MM.1S (cell line): ENCODE data around the gene CPPED1.

Source experiments
- EZH2phosphoT487 ChIP-seq: fragments of 300-600 bp; sonication (generic); IDR thresholded peaks from 2 replicates; pipeline ENCODE4 v1.6.1; 2018; ENCODE audit warnings: antibody characterized with exemption, low read length
- TF ChIP-seq, protein P1 (sequence below): fragments of 300-600 bp; sonication (generic); IDR thresholded peaks from 2 replicates; pipeline ENCODE4 v1.5.1; 2016; ENCODE audit warnings: antibody characterized with exemption, low read length, mixed read lengths

DNA sequence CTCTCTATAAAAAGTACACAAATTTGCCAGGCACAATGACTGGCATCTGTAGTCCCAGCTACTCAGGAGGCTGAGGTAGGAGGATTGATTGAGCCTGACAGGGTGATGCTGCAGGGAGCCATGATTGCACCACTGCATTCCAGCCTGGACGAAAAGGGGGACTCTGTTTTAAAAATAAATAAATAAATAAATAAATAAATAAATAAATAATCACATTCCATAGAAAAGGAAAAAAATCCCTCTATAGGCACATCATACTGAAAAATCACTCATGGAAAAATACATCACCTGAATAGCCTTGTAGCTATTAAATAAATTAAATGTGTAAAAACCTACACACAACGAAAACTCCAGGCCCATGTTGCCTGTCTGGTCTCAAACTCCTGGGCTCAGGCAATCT, 56.4 kb downstream of the CPPED1 start:
- TF ChIP-seq EZH2phosphoT487: no peak
- TF ChIP-seq, protein P1, sequence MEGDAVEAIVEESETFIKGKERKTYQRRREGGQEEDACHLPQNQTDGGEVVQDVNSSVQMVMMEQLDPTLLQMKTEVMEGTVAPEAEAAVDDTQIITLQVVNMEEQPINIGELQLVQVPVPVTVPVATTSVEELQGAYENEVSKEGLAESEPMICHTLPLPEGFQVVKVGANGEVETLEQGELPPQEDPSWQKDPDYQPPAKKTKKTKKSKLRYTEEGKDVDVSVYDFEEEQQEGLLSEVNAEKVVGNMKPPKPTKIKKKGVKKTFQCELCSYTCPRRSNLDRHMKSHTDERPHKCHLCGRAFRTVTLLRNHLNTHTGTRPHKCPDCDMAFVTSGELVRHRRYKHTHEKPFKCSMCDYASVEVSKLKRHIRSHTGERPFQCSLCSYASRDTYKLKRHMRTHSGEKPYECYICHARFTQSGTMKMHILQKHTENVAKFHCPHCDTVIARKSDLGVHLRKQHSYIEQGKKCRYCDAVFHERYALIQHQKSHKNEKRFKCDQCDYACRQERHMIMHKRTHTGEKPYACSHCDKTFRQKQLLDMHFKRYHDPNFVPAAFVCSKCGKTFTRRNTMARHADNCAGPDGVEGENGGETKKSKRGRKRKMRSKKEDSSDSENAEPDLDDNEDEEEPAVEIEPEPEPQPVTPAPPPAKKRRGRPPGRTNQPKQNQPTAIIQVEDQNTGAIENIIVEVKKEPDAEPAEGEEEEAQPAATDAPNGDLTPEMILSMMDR: no peak
